Endothelial cell of umbilical vein (primary cell): ENCODE data around the gene PRR5L. TPM values are rescaled to one million over a fixed set of nuclear protein-coding genes. Genes with fewer than 3 reads are reported as not detected.

Experiments
- BruUV-seq: library from RNA; stranded (reverse); fragments of 400-500 nt; replicated peaks from 2 replicates; lab custom pipeline; 2021; lab: Mats Ljungman, UMichigan
- CTCF ChIA-PET: fragments of 300-600, 350-600 bp; sonication (Branson Sonifier 250); formaldehyde crosslinking; loops from one replicate; lab custom pipeline; 2021; ENCODE audit warnings: antibody characterized with exemption, inconsistent platforms; lab: Charles Lee
- POLR2A ChIA-PET: fragments of 300-600, 350-600 bp; sonication (Branson Sonifier 250); formaldehyde crosslinking; loops from one replicate; lab custom pipeline; 2021; ENCODE audit warnings: antibody characterized with exemption, inconsistent platforms; lab: Charles Lee
- DNase-seq: peaks from one replicate; pipeline ENCODE4 v3.0.0-alpha.2; 2011; ENCODE audit warnings: low read depth, low spot score
- FAIRE-seq: peaks from 2 replicates; lab custom pipeline; 2011; peaks lifted over from hg19 to GRCh38; lab: Jason Lieb, UNC
- H2AFZ ChIP-seq: 2 replicates; pipeline ENCODE4 v1.6.0; 2012; ENCODE audit warnings: low read depth, low read length, control low read depth, inconsistent platforms
- H3K27ac ChIP-seq: 2 replicates; pipeline ENCODE4 v1.5.1; 2011; ENCODE audit warnings: low read depth, mild to moderate bottlenecking, control low read depth, low read length, moderate library complexity; ENCODE audit not compliant: insufficient read depth
- H3K27me3 ChIP-seq, 2 experiments: 2 replicates each; pipeline versions ENCODE4 v1.6.0 to v1.6.1; 2011; ENCODE audit warnings: low read length in 2 of 2, mixed read lengths in 1 of 2; ENCODE audit not compliant: control insufficient read depth in 2 of 2, insufficient read depth in 2 of 2
- H3K36me3 ChIP-seq, 2 experiments: 2 replicates in 1 of 2; 3 replicates in 1 of 2; pipeline ENCODE4 v1.5.1; 2011; ENCODE audit warnings: low read length in 2 of 2, mild to moderate bottlenecking in 1 of 2, moderate library complexity in 1 of 2; ENCODE audit not compliant: control insufficient read depth in 2 of 2, insufficient read depth in 2 of 2; ENCODE audit errors: extremely low read depth in 1 of 2
- H3K4me1 ChIP-seq: 3 replicates; pipeline ENCODE4 v1.5.1; 2011; ENCODE audit warnings: mild to moderate bottlenecking, low read length; ENCODE audit not compliant: control insufficient read depth, insufficient read depth; ENCODE audit errors: extremely low read depth
- H3K4me2 ChIP-seq: 2 replicates; pipeline ENCODE4 v1.6.1; 2011; ENCODE audit warnings: low read length, control low read depth, mixed read lengths; ENCODE audit not compliant: insufficient read depth
- H3K4me3 ChIP-seq, 3 experiments: fragments of 200-600 bp in 1 of 3; sonication (generic), shearing (Covaris generic) in 1 of 3; replicated peaks in 1 of 3; 2 replicates each; pipeline ENCODE4 v1.5.1; 2011 to 2016; ENCODE audit warnings: control low read depth in 3 of 3, low read length in 3 of 3, mild to moderate bottlenecking in 2 of 3, inconsistent platforms in 1 of 3, low read depth in 1 of 3, moderate library complexity in 1 of 3; ENCODE audit not compliant: insufficient read depth in 1 of 3
- H3K79me2 ChIP-seq: 2 replicates; pipeline ENCODE4 v1.6.0; 2012; ENCODE audit warnings: low read length, inconsistent platforms; ENCODE audit not compliant: control insufficient read depth, insufficient read depth
- H3K9ac ChIP-seq: replicated peaks from 2 replicates; pipeline ENCODE3; 2011; ENCODE audit warnings: low read length, control low read depth; ENCODE audit not compliant: insufficient read depth; ENCODE audit errors: extremely low read depth
- H3K9me1 ChIP-seq: replicated peaks from 3 replicates; pipeline ENCODE4 v1.6.0; 2011; ENCODE audit warnings: mild to moderate bottlenecking, low read length; ENCODE audit not compliant: control insufficient read depth, insufficient read depth; ENCODE audit errors: extremely low read depth
- H3K9me3 ChIP-seq: replicated peaks from 2 replicates; pipeline ENCODE4 v1.5.1; 2012; ENCODE audit warnings: low read length, inconsistent platforms; ENCODE audit not compliant: control insufficient read depth, insufficient read depth
- H4K20me1 ChIP-seq: replicated peaks from 2 replicates; pipeline ENCODE3; 2011; ENCODE audit warnings: mild to moderate bottlenecking, low read length; ENCODE audit not compliant: control insufficient read depth, insufficient read depth; ENCODE audit errors: extremely low read depth
- CTCF ChIP-seq, 2 donors: IDR thresholded peaks; 1 replicate in 1 of 2; 2 replicates in 1 of 2; pipeline ENCODE4 v1.5.1; 2011; ENCODE audit warnings: low read length in 2 of 2, mild to moderate bottlenecking in 2 of 2, moderate library complexity in 2 of 2, control low read depth in 1 of 2, inconsistent platforms in 1 of 2, low read depth in 1 of 2; ENCODE audit not compliant: insufficient read depth in 1 of 2; ENCODE audit errors: extremely low read depth in 1 of 2
- EZH2 ChIP-seq: IDR thresholded peaks from 2 replicates; pipeline ENCODE4 v1.6.1; 2012; ENCODE audit warnings: borderline replicate concordance, low read depth, mild to moderate bottlenecking, moderate library complexity, low read length, inconsistent platforms; ENCODE audit not compliant: severe bottlenecking
- FOS ChIP-seq: IDR thresholded peaks from 2 replicates; pipeline ENCODE4 v1.6.1; 2011; ENCODE audit warnings: mild to moderate bottlenecking, low read length, moderate library complexity, borderline replicate concordance; ENCODE audit not compliant: insufficient read depth
- GATA2 ChIP-seq: IDR thresholded peaks from 2 replicates; pipeline ENCODE4 v1.7.0; 2011; ENCODE audit warnings: low read depth, mild to moderate bottlenecking, moderate library complexity, mixed read lengths, low read length; ENCODE audit not compliant: insufficient read length, insufficient read depth
- JUN ChIP-seq: IDR thresholded peaks from 2 replicates; pipeline ENCODE4 v1.6.1; 2011; ENCODE audit warnings: borderline replicate concordance, low read depth; ENCODE audit not compliant: insufficient read length, insufficient read depth
- MAX ChIP-seq: IDR thresholded peaks from 2 replicates; pipeline ENCODE4 v1.6.1; 2011; ENCODE audit not compliant: insufficient read depth, insufficient read length
- MYC ChIP-seq: IDR thresholded peaks from one replicate; pipeline ENCODE4 v1.6.1; 2011; ENCODE audit warnings: mild to moderate bottlenecking, low read depth, low read length
- POLR2A ChIP-seq: IDR thresholded peaks from 2 replicates; pipeline ENCODE4 v1.6.1; 2012; ENCODE audit warnings: low read depth, mild to moderate bottlenecking, control low read depth, low read length
- POLR2AphosphoS5 ChIP-seq: IDR thresholded peaks from 2 replicates; pipeline ENCODE4 v1.6.1; 2012; ENCODE audit warnings: low read depth, mild to moderate bottlenecking, control low read depth, low read length, moderate library complexity; ENCODE audit not compliant: insufficient read depth
- dilution Hi-C: fragments of 300-500 bp; cut with MboI; formaldehyde crosslinking; loops from one replicate; pipeline ENCODE4 v1.15.0; 2019; ENCODE audit warnings: low sequenced_read_pairs; ENCODE audit not compliant: extremely low pct_ligation_motif_present
- intact Hi-C: fragments of 100-400 bp; cut with micrococcal nuclease; formaldehyde crosslinking; loops from one replicate; pipeline ENCODE4 v1.10.0; 2022
- polyA plus RNA-seq, 4 experiments: library from polyadenylated mRNA; depleted of rRNA in 3 of 4; stranded (reverse) in 3 of 4; unstranded in 1 of 4; fragments of >200 nt; gene quantifications; 2 replicates each; pipeline versions ENCODE4 v1.2.1 to v1.2.3, GENCODE V29; 2011 to 2012; ENCODE audit warnings: missing spikeins in 1 of 4
- total RNA-seq: library from RNA; stranded (reverse); gene quantifications from 2 replicates; pipeline ENCODE4 v1.2.3, GENCODE V29; 2021

The PRR5L gene
- total and polyA plus RNA-seq, 2 donors (not counting 3 experiments of a cell fraction or from before 2014, with no cell fraction given) = 2.5 to 6.1 TPM

DNA sequence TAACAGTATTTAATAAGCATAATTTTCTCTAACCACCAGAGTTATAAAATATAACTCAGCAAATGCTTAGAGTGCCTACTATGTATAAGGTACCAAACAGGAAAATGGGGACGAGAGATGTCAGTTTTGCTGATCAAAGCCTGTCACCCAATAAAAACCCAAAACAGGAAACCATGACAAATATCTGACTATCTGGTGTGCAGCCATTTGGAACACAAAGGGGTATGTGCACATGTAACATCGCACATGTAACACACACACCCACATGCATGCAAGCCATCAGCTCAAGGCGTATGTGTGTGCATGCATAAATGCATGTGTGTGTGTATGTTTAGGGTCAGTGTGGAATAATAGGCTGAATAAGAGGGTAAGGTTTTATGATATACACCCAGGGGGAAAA lies 64.2 kb downstream of the PRR5L start:
- Histone ChIP-seq H3K4me1 (peaks cover 12% of the 10 kb centered on the region), H3K4me2 (no peak overlapping the region)
- CTCF ChIA-PET = interaction anchor here (1.4 kb wide), 1 partner anchor 11 kb away, joined by 4 read pairs; no protein-coding TSS in a partner anchor

More for the DNA sequence above, 64.2 kb downstream of the PRR5L start:
- dilution Hi-C loops (no loop called here), intact Hi-C loops (loop anchor here (5.0 kb wide), 1 partner anchor 68 kb away; no protein-coding TSS in a partner anchor)
- no peaks in the 10 kb centered on the region for H3K9me1 ChIP-seq
- POLR2A ChIA-PET = no interaction called here
- H3K9ac ChIP-seq = no peak overlapping the region
- BruUV-seq = no TSS peak
- no peaks in the 10 kb centered on the region for H4K20me1 ChIP-seq
- no peaks in the 10 kb centered on the region for H3K79me2 ChIP-seq
- no peaks in the 10 kb centered on the region for H3K9me3 ChIP-seq
- no peak overlapping the region for H3K4me3 ChIP-seq
- peaks cover 4 to 8% of the 10 kb centered on the region in 2 experiments for H3K27me3 ChIP-seq
- FAIRE-seq (no peak), DNase-seq (no peak)
- H2AFZ ChIP-seq = no peak overlapping the region
- TF ChIP-seq FOS = no peak
- no peak for TF ChIP-seq MAX
- no peak for TF ChIP-seq CTCF (IDR thresholded peaks at IDR 0.05; ENCODE audit: extremely low read depth in 1 of 2, insufficient read depth in 1 of 2, low read depth in 1 of 2, low read length in 2 of 2)
- TF ChIP-seq POLR2A = no peak
- TF ChIP-seq GATA2 = no peak
- TF ChIP-seq JUN = no peak
- no peak for TF ChIP-seq POLR2AphosphoS5
- no peak for TF ChIP-seq MYC
- no peak for TF ChIP-seq EZH2
- H3K36me3 ChIP-seq = no peaks in the 10 kb centered on the region
- H3K27ac ChIP-seq = no peak overlapping the region
